ENCODE measurements around the gene DDR1.

DDR1 gene

DNA sequence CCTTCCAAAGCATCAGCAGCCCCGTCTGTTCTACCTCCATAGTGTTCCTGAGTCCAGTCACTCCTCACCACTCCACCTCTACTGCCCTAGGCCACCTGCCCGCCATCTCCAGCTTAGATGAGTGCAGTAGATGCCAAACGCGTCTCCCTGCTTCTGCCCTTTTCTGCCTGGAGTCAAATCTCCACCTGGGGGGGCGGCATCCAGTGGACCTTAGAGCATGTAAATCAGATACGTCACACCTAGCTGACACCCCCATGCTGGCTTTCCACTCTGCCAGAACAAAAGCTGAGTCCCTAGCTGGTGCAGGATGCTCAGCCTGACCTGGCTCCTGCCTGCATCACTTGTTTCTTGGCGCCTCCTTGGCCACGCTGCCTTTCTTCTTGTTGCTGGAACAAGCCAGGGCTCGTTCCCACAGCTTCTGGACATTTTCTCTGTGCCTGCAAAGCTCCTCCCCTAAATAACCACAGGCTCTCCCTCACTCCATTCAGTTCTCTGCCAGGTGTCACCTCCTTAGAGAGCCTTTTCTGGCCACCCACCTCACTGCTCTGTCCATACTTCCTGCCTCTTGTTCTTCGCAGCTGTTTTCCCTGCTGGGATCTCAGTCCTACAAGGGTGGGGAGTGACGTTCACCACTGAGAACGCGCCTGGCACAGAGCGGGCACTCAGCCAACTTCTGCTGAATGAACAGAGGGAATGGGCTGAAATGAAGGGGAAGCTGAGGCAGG, 5.8 kb downstream of the DDR1 start:
- peaks cover 34% of the 10 kb centered on the region for H3K4me1 ChIP-seq (ENCODE audit: control insufficient read depth, insufficient read depth, low read length, unreplicated experiment)

DNA sequence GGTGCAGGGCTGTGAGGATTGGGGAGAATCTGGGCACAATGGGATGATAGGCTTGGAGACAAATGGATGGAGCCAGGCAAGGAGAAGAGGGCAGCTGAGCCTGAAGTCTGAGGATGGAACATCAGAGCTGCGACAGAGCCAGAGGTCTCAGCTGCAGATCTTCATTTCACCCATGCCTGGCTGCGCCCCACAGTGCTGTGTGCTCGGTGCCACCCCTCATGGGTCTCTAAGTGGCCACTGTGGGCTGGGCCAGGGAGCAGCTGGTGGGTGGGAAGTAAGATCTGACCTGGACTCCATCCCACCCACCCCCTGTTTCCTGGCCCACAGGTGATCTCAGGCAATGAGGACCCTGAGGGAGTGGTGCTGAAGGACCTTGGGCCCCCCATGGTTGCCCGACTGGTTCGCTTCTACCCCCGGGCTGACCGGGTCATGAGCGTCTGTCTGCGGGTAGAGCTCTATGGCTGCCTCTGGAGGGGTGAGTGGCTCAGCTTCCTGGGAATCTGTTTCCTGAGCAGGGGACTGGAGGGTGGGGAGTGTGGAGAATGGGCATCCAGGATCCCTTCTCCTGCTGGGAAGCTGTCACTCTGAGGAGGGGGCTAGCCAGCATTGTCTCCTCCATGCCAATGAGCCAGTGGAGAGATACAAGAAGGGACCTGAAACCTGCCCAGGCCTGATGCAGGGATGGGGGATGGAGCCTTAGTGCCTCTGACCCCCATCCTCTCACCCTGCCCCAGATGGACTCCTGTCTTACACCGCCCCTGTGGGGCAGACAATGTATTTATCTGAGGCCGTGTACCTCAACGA, 6.5 kb downstream of the DDR1 start:
- Histone ChIP-seq H3K4me1 (ENCODE audit: control insufficient read depth, insufficient read depth, low read length, unreplicated experiment) (peaks cover 28% of the 10 kb centered on the region), H3K4me3 (ENCODE audit: low read depth, low read length) (no peak overlapping the region), H3K36me3 (ENCODE audit: insufficient read depth, low read length) (no peaks in the 10 kb centered on the region), H3K79me2 (ENCODE audit: control insufficient read depth, insufficient read depth, low read length, unreplicated experiment) (peaks cover under 1% of the 10 kb centered on the region), H2AFZ (ENCODE audit: low read length, unreplicated experiment) (no peak overlapping the region), H3K27ac (ENCODE audit: low read depth, low read length) (no peak overlapping the region), H3K27me3 (ENCODE audit: insufficient read depth, low read length) (no peaks in the 10 kb centered on the region)

More for the DNA sequence above, 5.8 kb downstream of the DDR1 start:
- Histone ChIP-seq H2AFZ (ENCODE audit: low read length, unreplicated experiment) (no peak overlapping the region), H3K27me3 (ENCODE audit: insufficient read depth, low read length) (no peaks in the 10 kb centered on the region), H3K79me2 (ENCODE audit: control insufficient read depth, insufficient read depth, low read length, unreplicated experiment) (peaks cover 7% of the 10 kb centered on the region), H3K4me3 (ENCODE audit: low read depth, low read length) (no peak overlapping the region), H3K27ac (ENCODE audit: low read depth, low read length) (no peak overlapping the region), H3K36me3 (ENCODE audit: insufficient read depth, low read length) (no peaks in the 10 kb centered on the region)

DNA sequence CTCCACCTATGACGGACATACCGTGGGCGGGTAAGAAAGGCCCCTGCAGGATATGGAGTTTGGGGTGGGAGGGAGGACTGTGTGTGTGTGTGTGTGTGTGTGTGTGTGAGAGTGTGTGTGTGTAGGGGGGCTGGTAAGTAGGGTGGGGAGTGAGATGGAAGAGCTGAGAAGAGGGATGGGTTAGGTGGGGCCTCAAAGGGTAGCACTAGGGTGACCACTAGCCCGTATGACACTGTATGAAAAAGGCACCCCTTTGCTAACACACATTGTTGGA, 7.1 kb downstream of the DDR1 start:
- no peak overlapping the region for H3K27ac ChIP-seq (ENCODE audit: low read depth, low read length)
- no peaks in the 10 kb centered on the region for H3K79me2 ChIP-seq (ENCODE audit: control insufficient read depth, insufficient read depth, low read length, unreplicated experiment)
- no peaks in the 10 kb centered on the region for H3K27me3 ChIP-seq (ENCODE audit: insufficient read depth, low read length)
- no peaks in the 10 kb centered on the region for H3K36me3 ChIP-seq (ENCODE audit: insufficient read depth, low read length)
- peaks cover 23% of the 10 kb centered on the region for H3K4me1 ChIP-seq (ENCODE audit: control insufficient read depth, insufficient read depth, low read length, unreplicated experiment)
- H2AFZ ChIP-seq (ENCODE audit: low read length, unreplicated experiment), result no peak overlapping the region
- H3K4me3 ChIP-seq (ENCODE audit: low read depth, low read length), result no peak overlapping the region

DNA sequence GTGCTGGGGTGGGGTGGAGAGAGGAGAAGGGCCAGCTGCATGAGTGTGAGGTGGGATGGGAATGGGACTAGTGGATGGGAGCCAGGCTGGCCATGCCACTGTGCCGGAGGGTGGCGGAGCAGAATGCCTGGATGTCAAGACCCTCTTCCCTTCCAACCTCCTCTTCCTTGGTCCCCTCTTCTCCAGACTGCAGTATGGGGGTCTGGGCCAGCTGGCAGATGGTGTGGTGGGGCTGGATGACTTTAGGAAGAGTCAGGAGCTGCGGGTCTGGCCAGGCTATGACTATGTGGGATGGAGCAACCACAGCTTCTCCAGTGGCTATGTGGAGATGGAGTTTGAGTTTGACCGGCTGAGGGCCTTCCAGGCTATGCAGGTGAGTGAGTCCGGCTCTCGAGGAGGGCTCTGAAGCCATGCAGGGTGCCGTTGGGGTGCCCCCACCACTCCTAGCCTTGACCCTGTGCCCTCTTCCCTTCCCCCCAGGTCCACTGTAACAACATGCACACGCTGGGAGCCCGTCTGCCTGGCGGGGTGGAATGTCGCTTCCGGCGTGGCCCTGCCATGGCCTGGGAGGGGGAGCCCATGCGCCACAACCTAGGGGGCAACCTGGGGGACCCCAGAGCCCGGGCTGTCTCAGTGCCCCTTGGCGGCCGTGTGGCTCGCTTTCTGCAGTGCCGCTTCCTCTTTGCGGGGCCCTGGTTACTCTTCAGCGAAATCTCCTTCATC, 7.7 kb downstream of the DDR1 start:
- Histone ChIP-seq H3K79me2 (ENCODE audit: control insufficient read depth, insufficient read depth, low read length, unreplicated experiment) (no peaks in the 10 kb centered on the region), H3K4me3 (ENCODE audit: low read depth, low read length) (no peak overlapping the region), H3K4me1 (ENCODE audit: control insufficient read depth, insufficient read depth, low read length, unreplicated experiment) (peaks cover 17% of the 10 kb centered on the region), H2AFZ (ENCODE audit: low read length, unreplicated experiment) (no peak overlapping the region), H3K27ac (ENCODE audit: low read depth, low read length) (no peak overlapping the region), H3K36me3 (ENCODE audit: insufficient read depth, low read length) (no peaks in the 10 kb centered on the region), H3K27me3 (ENCODE audit: insufficient read depth, low read length) (no peaks in the 10 kb centered on the region)

DNA sequence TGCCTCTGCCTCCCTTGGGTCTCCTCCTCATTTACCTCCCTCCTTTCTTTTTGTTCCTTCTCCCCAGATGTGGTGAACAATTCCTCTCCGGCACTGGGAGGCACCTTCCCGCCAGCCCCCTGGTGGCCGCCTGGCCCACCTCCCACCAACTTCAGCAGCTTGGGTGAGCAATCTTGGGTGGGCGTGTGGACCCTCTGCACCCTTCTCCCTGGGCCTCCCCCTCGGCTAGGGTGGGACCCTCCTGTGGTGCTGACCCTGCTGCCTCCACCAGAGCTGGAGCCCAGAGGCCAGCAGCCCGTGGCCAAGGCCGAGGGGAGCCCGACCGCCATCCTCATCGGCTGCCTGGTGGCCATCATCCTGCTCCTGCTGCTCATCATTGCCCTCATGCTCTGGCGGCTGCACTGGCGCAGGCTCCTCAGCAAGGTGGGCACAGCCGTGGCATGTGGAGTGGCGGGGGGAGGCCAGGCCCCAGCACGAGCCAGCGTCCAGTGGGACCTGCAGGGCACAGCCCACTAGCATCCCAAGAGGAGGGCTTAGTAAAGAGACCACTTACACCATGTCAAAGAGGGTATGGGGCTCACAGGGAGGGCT, 8.8 kb downstream of the DDR1 start:
- Histone ChIP-seq H3K4me3 (ENCODE audit: low read depth, low read length) (no peak overlapping the region), H3K27ac (ENCODE audit: low read depth, low read length) (no peak overlapping the region), H3K4me1 (ENCODE audit: control insufficient read depth, insufficient read depth, low read length, unreplicated experiment) (peaks cover 8% of the 10 kb centered on the region), H3K27me3 (ENCODE audit: insufficient read depth, low read length) (no peaks in the 10 kb centered on the region), H3K79me2 (ENCODE audit: control insufficient read depth, insufficient read depth, low read length, unreplicated experiment) (no peaks in the 10 kb centered on the region), H2AFZ (ENCODE audit: low read length, unreplicated experiment) (no peak overlapping the region), H3K36me3 (ENCODE audit: insufficient read depth, low read length) (no peaks in the 10 kb centered on the region)

DNA sequence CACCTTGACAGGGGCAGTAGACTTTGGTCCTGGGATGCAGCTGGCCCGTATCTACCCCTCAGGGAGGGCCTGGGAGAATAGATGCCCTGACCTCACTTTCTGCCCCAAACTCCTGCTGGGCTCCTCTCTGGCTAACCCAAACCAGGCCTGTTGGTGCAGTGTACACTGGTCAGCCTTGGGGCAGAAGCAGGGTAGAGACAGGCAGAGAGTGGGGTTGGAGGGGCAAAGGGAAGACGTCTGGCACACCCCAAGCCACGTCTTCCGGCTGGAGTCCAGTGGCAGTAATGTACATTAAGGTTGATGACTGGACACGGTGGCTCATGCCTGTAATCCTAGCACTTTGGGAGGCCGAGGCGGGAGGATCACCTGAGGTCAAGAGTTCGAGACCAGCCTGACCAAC, 9.3 kb downstream of the DDR1 start:
- Histone ChIP-seq H2AFZ (ENCODE audit: low read length, unreplicated experiment) (no peak overlapping the region), H3K79me2 (ENCODE audit: control insufficient read depth, insufficient read depth, low read length, unreplicated experiment) (no peaks in the 10 kb centered on the region), H3K27ac (ENCODE audit: low read depth, low read length) (no peak overlapping the region), H3K36me3 (ENCODE audit: insufficient read depth, low read length) (no peaks in the 10 kb centered on the region), H3K4me3 (ENCODE audit: low read depth, low read length) (no peak overlapping the region), H3K27me3 (ENCODE audit: insufficient read depth, low read length) (no peaks in the 10 kb centered on the region), H3K4me1 (ENCODE audit: control insufficient read depth, insufficient read depth, low read length, unreplicated experiment) (peaks cover 2% of the 10 kb centered on the region)

DNA sequence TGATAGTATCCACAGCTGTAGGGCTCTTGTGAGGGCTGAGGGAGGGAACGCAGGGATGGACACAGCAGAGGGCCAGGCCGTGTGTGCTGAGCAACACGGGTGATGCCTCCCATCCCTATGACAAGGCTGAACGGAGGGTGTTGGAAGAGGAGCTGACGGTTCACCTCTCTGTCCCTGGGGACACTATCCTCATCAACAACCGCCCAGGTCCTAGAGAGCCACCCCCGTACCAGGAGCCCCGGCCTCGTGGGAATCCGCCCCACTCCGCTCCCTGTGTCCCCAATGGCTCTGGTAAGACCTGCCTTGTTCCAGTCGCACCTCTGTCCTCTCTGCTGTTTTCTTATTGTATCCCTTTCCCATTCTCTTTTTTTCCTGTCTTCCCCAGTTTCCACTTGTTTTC, 10.1 kb downstream of the DDR1 start:
- no peaks in the 10 kb centered on the region for H3K4me1 ChIP-seq (ENCODE audit: control insufficient read depth, insufficient read depth, low read length, unreplicated experiment)

DNA sequence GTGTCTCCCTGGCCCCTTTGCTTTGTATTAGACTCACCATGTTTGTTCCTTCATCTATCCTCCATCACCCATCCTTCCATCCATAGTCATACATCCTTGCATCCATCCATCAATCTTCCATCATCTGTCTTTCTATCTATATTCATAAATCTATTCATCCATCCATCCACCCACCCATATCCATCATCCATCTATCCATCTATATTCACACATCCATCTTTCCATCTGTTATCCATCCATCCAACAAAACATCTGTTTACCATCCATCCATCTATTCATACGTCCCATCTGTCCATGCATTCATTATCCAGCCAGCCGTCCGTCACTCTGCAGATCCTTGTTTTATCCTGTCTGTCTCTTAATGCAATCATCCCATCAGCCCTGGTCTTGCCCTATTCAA, 10.6 kb downstream of the DDR1 start:
- Histone ChIP-seq H3K4me3 (ENCODE audit: low read depth, low read length) (no peak overlapping the region), H3K4me1 (ENCODE audit: control insufficient read depth, insufficient read depth, low read length, unreplicated experiment) (no peaks in the 10 kb centered on the region), H2AFZ (ENCODE audit: low read length, unreplicated experiment) (no peak overlapping the region), H3K27me3 (ENCODE audit: insufficient read depth, low read length) (no peaks in the 10 kb centered on the region), H3K36me3 (ENCODE audit: insufficient read depth, low read length) (no peaks in the 10 kb centered on the region), H3K79me2 (ENCODE audit: control insufficient read depth, insufficient read depth, low read length, unreplicated experiment) (no peaks in the 10 kb centered on the region), H3K27ac (ENCODE audit: low read depth, low read length) (no peak overlapping the region)

More for the DNA sequence above, 10.1 kb downstream of the DDR1 start:
- Histone ChIP-seq H3K36me3 (ENCODE audit: insufficient read depth, low read length) (no peaks in the 10 kb centered on the region), H3K27ac (ENCODE audit: low read depth, low read length) (no peak overlapping the region), H2AFZ (ENCODE audit: low read length, unreplicated experiment) (no peak overlapping the region), H3K4me3 (ENCODE audit: low read depth, low read length) (no peak overlapping the region), H3K27me3 (ENCODE audit: insufficient read depth, low read length) (no peaks in the 10 kb centered on the region), H3K79me2 (ENCODE audit: control insufficient read depth, insufficient read depth, low read length, unreplicated experiment) (no peaks in the 10 kb centered on the region)

DNA sequence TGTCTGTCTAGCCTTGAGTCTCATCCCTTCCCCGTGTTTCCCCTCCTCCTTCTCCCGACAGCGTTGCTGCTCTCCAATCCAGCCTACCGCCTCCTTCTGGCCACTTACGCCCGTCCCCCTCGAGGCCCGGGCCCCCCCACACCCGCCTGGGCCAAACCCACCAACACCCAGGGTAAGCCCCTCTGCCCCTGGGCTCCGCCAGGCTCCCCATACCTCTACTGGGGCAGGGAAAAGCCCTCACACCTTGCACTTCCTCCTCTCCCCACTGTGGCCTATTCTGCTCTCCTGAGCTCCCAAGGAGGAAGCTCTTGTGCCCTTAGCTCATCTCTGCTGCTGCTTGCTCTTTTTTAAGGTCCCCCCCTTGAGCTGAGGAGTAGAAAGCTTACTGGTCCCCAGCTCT, 11.0 kb downstream of the DDR1 start:
- H3K4me3 ChIP-seq (ENCODE audit: low read depth, low read length), result no peak overlapping the region
- no peak overlapping the region for H3K27ac ChIP-seq (ENCODE audit: low read depth, low read length)
- H3K27me3 ChIP-seq (ENCODE audit: insufficient read depth, low read length), result no peaks in the 10 kb centered on the region
- no peaks in the 10 kb centered on the region for H3K4me1 ChIP-seq (ENCODE audit: control insufficient read depth, insufficient read depth, low read length, unreplicated experiment)
- no peaks in the 10 kb centered on the region for H3K36me3 ChIP-seq (ENCODE audit: insufficient read depth, low read length)
- H3K79me2 ChIP-seq (ENCODE audit: control insufficient read depth, insufficient read depth, low read length, unreplicated experiment), result no peaks in the 10 kb centered on the region
- H2AFZ ChIP-seq (ENCODE audit: low read length, unreplicated experiment), result no peak overlapping the region

DNA sequence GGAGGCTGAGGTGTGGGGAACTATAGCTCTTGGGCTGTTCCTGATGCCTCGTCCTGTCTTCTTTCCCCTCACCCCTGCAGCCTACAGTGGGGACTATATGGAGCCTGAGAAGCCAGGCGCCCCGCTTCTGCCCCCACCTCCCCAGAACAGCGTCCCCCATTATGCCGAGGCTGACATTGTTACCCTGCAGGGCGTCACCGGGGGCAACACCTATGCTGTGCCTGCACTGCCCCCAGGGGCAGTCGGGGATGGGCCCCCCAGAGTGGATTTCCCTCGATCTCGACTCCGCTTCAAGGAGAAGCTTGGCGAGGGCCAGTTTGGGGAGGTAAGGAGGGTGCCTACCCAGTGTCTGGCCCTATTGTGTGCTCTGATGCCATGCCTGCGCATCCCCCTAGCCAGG, 12.2 kb downstream of the DDR1 start:
- Histone ChIP-seq H3K27ac (ENCODE audit: low read depth, low read length) (no peak overlapping the region), H3K79me2 (ENCODE audit: control insufficient read depth, insufficient read depth, low read length, unreplicated experiment) (no peaks in the 10 kb centered on the region), H3K4me1 (ENCODE audit: control insufficient read depth, insufficient read depth, low read length, unreplicated experiment) (no peaks in the 10 kb centered on the region), H2AFZ (ENCODE audit: low read length, unreplicated experiment) (no peak overlapping the region), H3K27me3 (ENCODE audit: insufficient read depth, low read length) (no peaks in the 10 kb centered on the region), H3K4me3 (ENCODE audit: low read depth, low read length) (no peak overlapping the region), H3K36me3 (ENCODE audit: insufficient read depth, low read length) (no peaks in the 10 kb centered on the region)
